ENCODE data around the gene DNAJC7.

GRCh38 chr17:42017866-42018200, 594 bp upstream of the DNAJC7 start:
- TF ChIP-seq MEF2A (IDR thresholded peaks at IDR 0.05; ENCODE audit: borderline replicate concordance, low read depth) (no peak), CTCF (IDR thresholded peaks at IDR 0.05) (no peak), EP300 (IDR thresholded peaks at IDR 0.05; ENCODE audit: borderline replicate concordance in 1 of 2, low read depth in 1 of 2, low read length in 1 of 2) (no peak)
